ENCODE measurements around the gene ING3.
A peak's percentile ranks its signal among the peaks of the same experiment; 100 is the strongest.

ING3 gene

GRCh38 chr7:120950539-120951308 lies at the start of gene ING3:
ING3 (plus strand) TSS chr7:120950777; CDS start chr7:120950897, 120 bp downstream.
- DNase-seq, result peak; percentile 94 to 97

DNA sequence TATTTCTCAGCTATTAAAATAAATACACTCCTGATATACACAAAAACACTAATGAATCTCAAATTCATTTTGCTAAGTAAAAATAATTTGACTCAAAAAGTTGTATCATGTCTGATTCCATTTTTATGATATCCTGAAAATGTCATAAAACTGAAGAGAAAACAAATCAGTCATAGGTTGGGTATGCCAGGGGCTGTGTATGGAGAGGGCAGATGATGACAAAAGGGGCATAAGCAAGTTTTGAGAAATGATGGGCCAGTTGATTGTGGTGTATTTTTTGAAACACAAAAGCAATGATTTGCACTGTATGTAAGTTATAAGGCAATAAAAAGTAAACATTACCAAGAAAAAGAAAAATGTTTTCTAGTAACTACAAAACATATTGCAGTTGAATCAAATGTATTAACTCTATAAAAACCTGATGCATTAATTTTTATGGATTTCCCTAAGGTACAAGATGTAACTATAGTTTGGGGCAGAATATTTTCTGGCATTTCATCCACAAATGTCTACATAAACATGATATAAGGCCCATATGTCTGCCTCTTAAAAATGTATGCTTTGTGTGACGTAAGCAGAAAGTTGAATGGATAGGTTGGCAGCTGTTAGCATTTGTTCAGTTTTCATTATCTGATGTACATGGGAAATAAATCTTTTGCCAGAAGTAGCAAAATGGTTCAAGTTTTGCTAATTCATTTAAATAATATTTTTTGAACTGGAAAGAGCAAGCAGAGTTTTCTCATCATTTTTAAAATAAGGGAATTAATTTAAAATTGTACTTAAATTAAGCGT lies 35.1 kb upstream of the ING3 start:
- peak in 1 of 2 experiments; percentile 32 for DNase-seq

GRCh38 chr7:120916121-120916520 lies 34.5 kb upstream of the ING3 start:
- no peak for DNase-seq

DNA sequence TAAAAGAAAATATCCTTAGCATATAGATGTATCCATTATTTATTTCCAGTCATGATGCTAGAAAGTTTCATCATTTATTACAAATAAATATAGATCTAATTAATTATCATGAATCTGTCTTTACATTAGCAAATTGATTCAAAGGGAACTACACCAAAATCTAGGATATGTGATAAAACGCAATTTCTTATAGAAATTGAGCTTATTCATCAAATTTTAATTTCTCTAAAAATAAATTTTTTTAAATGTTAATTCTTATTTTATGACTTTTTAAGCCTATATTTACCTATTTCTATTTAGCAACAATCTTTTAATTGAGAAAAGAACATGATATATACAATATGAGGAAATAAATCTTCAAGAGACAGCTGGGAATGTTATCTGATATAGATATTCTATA lies 34.0 kb upstream of the ING3 start:
- no peak for DNase-seq

GRCh38 chr7:120919466-120919865 lies 31.1 kb upstream of the ING3 start:
- DNase-seq, result no peak

- no peak for DNase-seq
Observed at GRCh38 chr7:120920034-120920433, 30.5 kb upstream of the ING3 start.

DNA sequence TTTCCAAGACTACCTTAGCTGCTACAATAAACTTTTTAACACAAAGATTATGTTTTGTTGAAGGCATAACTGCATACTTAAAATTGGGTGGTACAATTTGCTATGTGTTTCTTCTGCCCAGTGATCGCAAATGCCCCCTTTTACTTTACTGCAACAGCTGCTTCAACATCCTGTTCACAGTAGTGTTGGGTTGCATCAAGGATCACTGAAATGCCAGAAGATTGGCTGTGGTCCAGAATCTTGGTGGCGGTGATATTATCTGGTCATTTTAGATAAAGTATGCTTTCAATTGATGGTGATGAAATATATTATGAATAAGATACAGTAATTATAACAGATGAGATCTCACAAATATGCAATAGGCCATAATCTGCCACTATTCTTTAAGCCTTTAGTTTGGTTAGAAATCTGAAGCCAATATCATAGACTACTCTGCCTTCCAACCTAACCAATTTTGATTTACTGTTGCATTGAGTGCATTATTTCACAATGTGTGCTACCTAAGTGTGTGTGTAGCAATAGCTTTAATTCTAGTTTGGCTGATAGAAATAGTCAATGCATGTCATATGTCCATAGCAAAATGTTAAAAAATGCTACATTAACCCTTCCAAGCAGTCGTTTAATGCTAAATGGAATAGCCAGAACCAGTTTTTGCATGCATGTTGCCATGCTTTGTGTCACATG lies 29.8 kb upstream of the ING3 start:
- peak; percentile 32 to 82 for DNase-seq

GRCh38 chr7:120924837-120925236 lies 25.7 kb upstream of the ING3 start:
- no peak for DNase-seq

GRCh38 chr7:120925392-120925791 lies 25.2 kb upstream of the ING3 start:
- no peak for DNase-seq

DNA sequence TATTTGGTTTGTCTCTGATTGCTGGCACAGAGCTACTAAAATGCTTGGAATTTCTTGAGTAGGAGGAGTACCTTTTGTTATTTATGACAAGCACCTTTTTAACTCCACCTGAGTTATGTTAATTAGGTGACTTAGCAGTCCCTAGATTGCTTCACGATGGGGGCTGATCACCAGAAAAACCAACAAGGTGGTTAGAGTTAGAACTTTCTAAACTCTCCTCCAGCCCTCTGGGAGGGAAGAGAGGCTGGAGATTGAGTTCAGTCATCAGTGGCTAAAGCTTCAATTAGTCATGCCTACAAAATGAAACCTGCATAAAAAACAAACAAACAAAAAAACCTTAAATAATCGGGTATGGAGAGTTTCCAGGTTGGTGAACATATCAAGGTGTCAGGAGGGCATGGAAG lies 23.6 kb upstream of the ING3 start:
- no peak for DNase-seq

DNA sequence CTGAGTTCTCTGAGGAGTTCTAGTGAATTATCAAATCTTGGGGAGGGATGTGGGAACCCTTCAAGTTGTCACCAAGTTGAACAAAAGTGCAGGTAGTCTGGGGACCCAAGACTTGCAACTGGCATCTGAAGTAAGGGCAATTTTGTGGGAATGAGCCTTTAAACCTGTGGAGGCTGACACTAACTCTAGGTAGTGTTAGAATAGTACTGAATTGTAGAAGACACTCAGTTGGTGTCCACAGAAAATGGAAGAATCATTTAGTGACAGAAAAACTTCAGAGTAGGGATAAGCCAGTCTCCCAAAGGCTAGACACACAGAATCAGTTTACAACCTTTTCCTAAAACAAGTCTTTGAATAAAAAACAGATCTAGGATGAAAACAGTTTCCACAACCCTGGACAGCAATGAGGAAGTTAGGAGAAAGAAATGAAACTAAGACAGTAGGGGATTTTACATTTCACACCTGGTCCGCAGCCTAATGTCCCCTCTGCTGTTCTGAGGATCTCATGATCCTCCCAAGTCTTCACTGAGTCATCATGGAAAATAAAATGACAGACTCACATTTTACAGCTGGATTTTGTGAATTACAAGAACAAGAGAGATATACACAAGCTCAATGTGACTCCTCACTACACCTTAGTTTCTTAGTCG lies 23.0 kb upstream of the ING3 start:
- no peak for DNase-seq

GRCh38 chr7:120931243-120931642 lies 19.3 kb upstream of the ING3 start:
- no peak for DNase-seq

DNA sequence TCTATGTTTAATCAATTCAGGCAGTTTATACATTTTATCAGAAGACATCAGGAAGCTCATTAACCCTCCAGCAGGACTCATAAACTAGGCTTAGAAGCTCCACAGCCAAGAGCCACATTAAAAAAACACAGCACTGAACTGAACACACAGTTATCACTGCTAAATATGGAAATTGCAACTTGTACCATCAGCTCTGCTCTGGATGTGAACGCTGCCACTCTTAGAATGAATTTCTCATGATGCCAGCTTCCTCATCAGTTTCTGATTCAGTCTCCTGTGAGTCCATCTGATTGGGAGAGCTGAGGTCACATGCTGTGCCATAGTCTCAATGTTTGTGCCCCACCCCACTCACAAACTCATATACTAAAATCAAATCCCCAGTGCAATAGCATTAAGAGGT lies 17.1 kb upstream of the ING3 start:
- no peak for DNase-seq

- no peak for DNase-seq
Observed at GRCh38 chr7:120939345-120939744, 11.2 kb upstream of the ING3 start.

GRCh38 chr7:120941064-120941463 lies 9.5 kb upstream of the ING3 start:
- peak in 1 of 2 experiments; percentile 46 for DNase-seq

GRCh38 chr7:120941856-120942255 lies 8.7 kb upstream of the ING3 start:
- no peak for DNase-seq

- DNase-seq, result no peak
Observed at GRCh38 chr7:120942861-120943260, 7.7 kb upstream of the ING3 start.

DNA sequence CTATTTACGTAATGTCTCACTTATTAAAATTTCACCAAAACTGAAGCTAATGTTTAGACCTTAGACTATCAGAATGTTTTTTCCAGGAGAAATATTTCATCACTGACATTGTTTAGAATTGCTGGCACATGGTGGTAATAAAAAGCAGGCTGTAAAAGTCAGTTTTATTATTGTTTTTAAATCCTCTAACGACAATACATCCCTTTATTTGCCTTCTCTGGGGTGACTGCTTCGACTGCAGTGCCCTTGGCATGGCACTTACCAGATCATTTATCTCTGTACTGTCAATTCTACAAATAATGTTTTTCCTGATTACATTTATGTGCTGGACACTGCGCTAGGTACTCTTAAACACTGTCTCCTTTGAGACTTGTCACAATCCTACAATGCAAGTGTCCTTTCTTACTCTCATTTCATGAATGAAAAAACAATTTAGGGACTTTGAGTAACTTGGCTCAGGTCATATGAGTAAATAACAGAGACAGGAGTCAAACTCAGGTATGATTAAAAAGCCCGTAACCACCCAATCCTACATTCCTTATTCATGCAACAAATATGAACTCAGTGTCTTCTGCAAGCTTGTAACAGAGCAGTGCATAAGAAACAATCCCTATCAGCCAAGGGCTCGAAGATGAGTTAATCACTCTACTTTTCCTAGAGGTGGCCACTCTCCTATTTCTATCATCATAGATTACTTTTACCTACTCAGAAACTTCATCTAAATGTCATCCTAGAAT lies 5.6 kb upstream of the ING3 start:
- no peak for DNase-seq

DNA sequence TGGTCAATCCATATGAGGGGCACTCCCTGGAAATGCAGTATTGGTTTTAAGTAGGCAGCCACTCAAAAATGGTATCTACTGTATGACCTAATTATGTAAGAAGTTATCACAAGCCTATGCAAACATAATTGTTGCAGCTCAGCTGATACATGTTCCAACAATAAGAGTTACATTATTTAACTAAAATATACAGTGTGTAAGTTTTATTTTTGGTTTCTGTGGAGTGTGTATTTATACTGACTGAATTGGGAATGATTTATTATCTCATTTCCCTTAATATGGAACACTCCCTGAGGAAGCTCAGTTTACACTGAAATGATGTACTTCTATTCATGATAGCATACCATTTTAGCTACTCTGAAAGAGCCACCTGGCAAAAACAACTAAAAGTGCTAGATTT lies 2.6 kb upstream of the ING3 start:
- no peak for DNase-seq

DNA sequence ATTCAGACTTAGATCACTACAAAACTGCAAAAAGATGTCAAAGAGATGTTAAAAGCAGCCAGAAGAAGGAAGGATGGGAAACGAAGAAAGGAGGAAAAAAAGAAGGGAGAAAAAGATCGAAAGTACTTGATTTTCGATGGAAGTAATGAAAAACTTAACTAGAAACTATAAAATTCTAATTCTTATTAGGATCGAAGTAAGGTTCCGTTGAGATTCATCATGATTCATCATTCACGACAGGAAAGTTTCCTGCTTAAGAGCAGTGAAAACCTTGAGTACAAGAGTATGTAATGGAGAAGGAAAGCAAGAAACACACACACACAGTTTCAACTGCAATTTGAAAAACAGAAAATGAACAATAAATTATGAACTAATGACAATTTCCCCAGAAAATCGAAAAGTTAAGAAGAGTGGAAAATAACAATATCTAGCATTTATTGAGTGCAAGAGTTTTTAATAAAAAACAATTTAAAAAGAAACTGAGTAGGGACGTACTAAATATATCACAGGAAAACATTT lies 1.1 kb upstream of the ING3 start:
- DNase-seq, result no peak

GRCh38 chr7:120949998-120950538 lies 509 bp upstream of the ING3 start:
- DNase-seq, result no peak

DNA sequence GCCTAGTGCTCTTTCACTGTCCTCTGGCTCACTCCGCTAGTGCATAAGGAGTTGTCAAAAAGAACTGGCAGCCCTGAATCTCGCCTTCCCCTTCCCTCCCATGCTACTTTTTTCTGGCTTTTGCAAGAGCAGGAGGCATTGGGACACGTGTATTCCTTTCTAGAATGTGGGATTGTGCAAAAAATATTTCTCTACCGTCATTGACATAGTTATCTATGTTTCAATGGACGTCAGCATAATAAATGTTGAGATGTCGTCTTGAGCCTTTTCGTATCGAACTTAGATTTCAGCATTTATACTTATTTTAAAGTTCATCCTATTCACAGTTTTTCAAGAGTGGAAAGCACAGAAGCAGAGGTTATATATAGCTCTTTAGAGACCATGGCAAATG lies 727 bp downstream of the ING3 start:
- DNase-seq, result no peak

Measured in NCI-H524 (cell line).